Endodermal cell (in vitro differentiated cells): Measurements from ENCODE around the gene ENG. TPM values are rescaled to one million over a fixed set of nuclear protein-coding genes. Genes with fewer than 3 reads are reported as not detected.
"Not testable (repeated sequence)": the region's sequence is repeated elsewhere in the genome, so short reads cannot be mapped to it uniquely, and the experiment has no call there.

Experiments used
- DNase-seq: peaks from one replicate; pipeline ENCODE4 v3.0.0-alpha.2; 2017
- H3K27ac ChIP-seq: 2 replicates; pipeline ENCODE4 v1.5.1; 2013; ENCODE audit warnings: mild to moderate bottlenecking, low read depth, low read length, moderate library complexity
- H3K27me3 ChIP-seq: 2 replicates; pipeline ENCODE4 v1.6.1; 2013; ENCODE audit warnings: mild to moderate bottlenecking, low read length, moderate library complexity; ENCODE audit not compliant: insufficient read depth, control insufficient read depth, poor library complexity, severe bottlenecking
- H3K36me3 ChIP-seq: 2 replicates; pipeline ENCODE4 v1.7.0; 2013; ENCODE audit warnings: mild to moderate bottlenecking, low read length, moderate library complexity; ENCODE audit not compliant: control insufficient read depth, insufficient read depth
- H3K4me1 ChIP-seq: one replicate; pipeline ENCODE4 v1.7.0; 2013; ENCODE audit warnings: low read length; ENCODE audit not compliant: control insufficient read depth, insufficient read depth
- H3K4me3 ChIP-seq: 2 replicates; pipeline ENCODE4 v1.5.1; 2013; ENCODE audit warnings: mild to moderate bottlenecking, low read length, moderate library complexity
- H3K9ac ChIP-seq: 2 replicates; pipeline ENCODE4 v1.6.1; 2013; ENCODE audit warnings: mild to moderate bottlenecking, low read length, moderate library complexity; ENCODE audit not compliant: poor library complexity, severe bottlenecking; ENCODE audit errors: extremely low read depth
- H3K9me3 ChIP-seq: 2 replicates; pipeline ENCODE4 v1.6.1; 2013; ENCODE audit warnings: mild to moderate bottlenecking, low read length, moderate library complexity; ENCODE audit not compliant: control insufficient read depth
- H3K27ac Mint-ChIP-seq: 2 replicates; pipeline ENCODE4 v1.8.0; 2020; ENCODE audit warnings: mixed read lengths
- H3K27me3 Mint-ChIP-seq: 2 replicates; pipeline ENCODE4 v1.8.0; 2021; ENCODE audit warnings: mild to moderate bottlenecking, mixed read lengths; ENCODE audit not compliant: insufficient read depth
- H3K36me3 Mint-ChIP-seq: 2 replicates; pipeline ENCODE4 v1.8.0; 2020; ENCODE audit warnings: low read depth, mixed read lengths
- H3K4me1 Mint-ChIP-seq: 2 replicates; pipeline ENCODE4 v1.8.0; 2020; ENCODE audit warnings: mixed read lengths
- H3K4me3 Mint-ChIP-seq: 2 replicates; pipeline ENCODE4 v1.8.0; 2020; ENCODE audit warnings: mild to moderate bottlenecking, moderate library complexity, mixed read lengths
- H3K9me3 Mint-ChIP-seq: 2 replicates; pipeline ENCODE4 v1.8.0; 2020; ENCODE audit warnings: mild to moderate bottlenecking, mixed read lengths
- CTCF ChIP-seq: fragments of 200-600 bp; sonication (generic); conservative IDR thresholded peaks from 2 replicates; pipeline ENCODE4 v1.5.0; 2021; ENCODE audit warnings: antibody characterized with exemption, mild to moderate bottlenecking
- WGBS, 2 experiments: methylation state at CpG; one replicate each; pipeline versions ENCODE4 v1.1.5 to v1.1.7; 2013; ENCODE audit warnings: missing lambda C conversion rate in 2 of 2, mixed read lengths in 1 of 2; ENCODE audit not compliant: insufficient coverage in 1 of 2, insufficient read length in 1 of 2; 5-methylcytosine and 5-hydroxymethylcytosine counted together
- total RNA-seq, 2 donors: library from RNA; stranded (reverse); fragmentation: NEBNext Ultra II Directional in 1 of 2; extraction: Animal tissue kit (Norgen Biotek cat#: 25700) in 1 of 2; gene quantifications; 2 replicates in 1 of 2; 3 replicates in 1 of 2; pipeline ENCODE4 v1.2.1, GENCODE V29; 2021

ENG gene
- total RNA-seq, 2 donors from 2014 or later = 2.2 to 2.4 TPM

- Histone ChIP-seq H3K4me3 (no peak overlapping the region), H3K9ac (no peak overlapping the region), H3K4me1 (no peaks in the 10 kb centered on the region), H3K9me3 (no peaks in the 10 kb centered on the region), H3K27me3 (no peaks in the 10 kb centered on the region), H3K36me3 (no peaks in the 10 kb centered on the region), H3K27ac (no peak overlapping the region)
- H3K4me1 Mint-ChIP-seq = no peaks in the 10 kb centered on the region
- WGBS, 2 experiments = 88 to 92% methylated on average over 1 to 4 of the region's 4 CpGs
- no peak for DNase-seq
- H3K36me3 Mint-ChIP-seq = no peaks in the 10 kb centered on the region
- no peaks in the 10 kb centered on the region for H3K9me3 Mint-ChIP-seq
- no peak for TF ChIP-seq CTCF
- no peaks in the 10 kb centered on the region for H3K27me3 Mint-ChIP-seq
- H3K27ac Mint-ChIP-seq = no peak overlapping the region
- no peak overlapping the region for H3K4me3 Mint-ChIP-seq
These were observed 17.1 kb downstream of the ENG start for GRCh38 chr9:127837346-127837745.

- H3K36me3 Mint-ChIP-seq, DNase-seq, H3K4me3 Mint-ChIP-seq, H3K27me3 ChIP-seq, H3K9me3 Mint-ChIP-seq, H3K4me1 ChIP-seq, H3K4me1 Mint-ChIP-seq, H3K9me3 ChIP-seq, H3K36me3 ChIP-seq, H3K27me3 Mint-ChIP-seq, H3K27ac Mint-ChIP-seq, H3K9ac ChIP-seq, H3K4me3 ChIP-seq: not testable (repeated sequence)
- WGBS, 2 experiments = 82 to 91% methylated on average over 3 of the region's 3 CpGs
- peak overlapping the region; percentile 44 for H3K27ac ChIP-seq
These were observed 17.9 kb downstream of the ENG start for GRCh38 chr9:127836561-127836960.

GRCh38 chr9:127835991-127836516 lies 18.4 kb downstream of the ENG start:
- Histone ChIP-seq H3K4me3 (no peak overlapping the region), H3K4me1 (no peaks in the 10 kb centered on the region), H3K9me3 (no peaks in the 10 kb centered on the region), H3K9ac (no peak overlapping the region), H3K27me3 (no peaks in the 10 kb centered on the region), H3K36me3 (no peaks in the 10 kb centered on the region), H3K27ac (peak overlapping the region; percentile 44)
- no peak for TF ChIP-seq CTCF
- WGBS, 2 experiments = 79 to 84% methylated on average over 5 to 17 of the region's 17 CpGs
- Mint-ChIP-seq H3K27me3 (no peaks in the 10 kb centered on the region), H3K4me3 (no peak overlapping the region), H3K4me1 (no peaks in the 10 kb centered on the region), H3K27ac (no peak overlapping the region), H3K36me3 (no peaks in the 10 kb centered on the region), H3K9me3 (no peaks in the 10 kb centered on the region)
- no peak for DNase-seq

GRCh38 chr9:127833555-127833954 lies 20.9 kb downstream of the ENG start:
- no peak for DNase-seq
- no peak overlapping the region for H3K4me3 Mint-ChIP-seq
- H3K9me3 Mint-ChIP-seq = no peaks in the 10 kb centered on the region
- H3K27me3 ChIP-seq = no peaks in the 10 kb centered on the region
- H3K4me1 ChIP-seq = no peaks in the 10 kb centered on the region
- no peak overlapping the region for H3K27ac ChIP-seq
- peaks cover 6% of the 10 kb centered on the region for H3K4me1 Mint-ChIP-seq
- no peak overlapping the region for H3K9ac ChIP-seq
- no peaks in the 10 kb centered on the region for H3K36me3 Mint-ChIP-seq
- H3K4me3 ChIP-seq = no peak overlapping the region
- H3K9me3 ChIP-seq = no peaks in the 10 kb centered on the region
- H3K27ac Mint-ChIP-seq = no peak overlapping the region
- 90 to 100% methylated on average over 1 of the region's 1 CpG for WGBS, 2 experiments
- no peaks in the 10 kb centered on the region for H3K27me3 Mint-ChIP-seq
- TF ChIP-seq CTCF = no peak
- H3K36me3 ChIP-seq = no peaks in the 10 kb centered on the region
